Neural cell (in vitro differentiated cells): ENCODE results near the gene ARIH1. TPM values are rescaled to one million over a fixed set of nuclear protein-coding genes. Genes with fewer than 3 reads are reported as not detected.

Source experiments
- H2AFZ ChIP-seq: fragments of 200-600, 300-800 bp; sonication (generic), shearing (Covaris generic); 2 replicates; pipeline ENCODE4 v1.6.0; 2014; ENCODE audit warnings: low read depth, mild to moderate bottlenecking, antibody characterized with exemption, low read length, moderate library complexity
- H3F3A ChIP-seq: fragments of 200-600 bp; shearing (Covaris generic); 2 replicates; pipeline ENCODE4 v1.6.1; 2016; ENCODE audit warnings: mild to moderate bottlenecking, moderate library complexity, mixed read lengths, antibody characterized with exemption, low read length; ENCODE audit not compliant: insufficient read depth, poor library complexity, severe bottlenecking
- H3K27ac ChIP-seq: fragments of 200-600, 300-800 bp; sonication (generic), shearing (Covaris generic); 2 replicates; pipeline ENCODE4 v1.5.1; 2014; ENCODE audit warnings: mild to moderate bottlenecking, low read length, moderate library complexity
- H3K27me3 ChIP-seq: fragments of 300-800, 200-600 bp; sonication (generic), shearing (Covaris generic); 2 replicates; pipeline ENCODE4 v1.6.0; 2014; ENCODE audit warnings: mild to moderate bottlenecking, low read depth, low read length, moderate library complexity; ENCODE audit not compliant: insufficient read depth
- H3K36me3 ChIP-seq: fragments of 300-800, 200-600 bp; sonication (generic), shearing (Covaris generic); 2 replicates; pipeline ENCODE4 v1.5.1; 2014; ENCODE audit warnings: mild to moderate bottlenecking, antibody characterized with exemption, low read length, moderate library complexity; ENCODE audit not compliant: insufficient read depth
- H3K4me2 ChIP-seq: fragments of 300-800, 200-600 bp; sonication (generic), shearing (Covaris generic); 2 replicates; pipeline ENCODE4 v1.6.0; 2014; ENCODE audit warnings: mild to moderate bottlenecking, low read length
- H3K4me3 ChIP-seq: fragments of 300-800, 200-600 bp; sonication (generic), shearing (Covaris generic); 2 replicates; pipeline ENCODE4 v1.5.1; 2014; ENCODE audit warnings: mild to moderate bottlenecking, low read length, moderate library complexity
- H3K79me2 ChIP-seq: fragments of 200-600 bp; shearing (Covaris generic); replicated peaks from 2 replicates; pipeline ENCODE4 v1.6.0; 2014; ENCODE audit warnings: mild to moderate bottlenecking, low read length, moderate library complexity; ENCODE audit not compliant: insufficient read depth
- H3K9ac ChIP-seq: fragments of 300-800, 200-600 bp; sonication (generic), shearing (Covaris generic); 2 replicates; pipeline ENCODE4 v1.6.1; 2016; ENCODE audit warnings: mild to moderate bottlenecking, low read length, mixed read lengths
- H3K9me2 ChIP-seq: fragments of 200-600 bp; shearing (Covaris generic); 2 replicates; pipeline ENCODE4 v1.6.1; 2016; ENCODE audit warnings: mild to moderate bottlenecking, low read length, mixed read lengths; ENCODE audit not compliant: insufficient read depth
- H3K9me3 ChIP-seq: fragments of 200-600, 300-800 bp; sonication (generic), shearing (Covaris generic); 2 replicates; pipeline ENCODE4 v1.6.1; 2016; ENCODE audit warnings: mild to moderate bottlenecking, mixed run types, low read length, moderate library complexity, mixed read lengths
- H4K20me1 ChIP-seq: fragments of 200-600 bp; shearing (Covaris generic); 2 replicates; pipeline ENCODE4 v1.6.1; 2016; ENCODE audit warnings: mild to moderate bottlenecking, mixed run types; ENCODE audit not compliant: insufficient read depth
- EP300 ChIP-seq: fragments of 450-650 bp; conservative IDR thresholded peaks from 2 replicates; pipeline ENCODE4 v1.6.1; 2014; ENCODE audit warnings: antibody characterized with exemption, mild to moderate bottlenecking, moderate library complexity; ENCODE audit not compliant: poor library complexity, severe bottlenecking
- EZH2 ChIP-seq: fragments of 200-600, 300-800 bp; shearing (Covaris generic), sonication (generic); IDR thresholded peaks from 2 replicates; pipeline ENCODE4 v1.6.1; 2014; ENCODE audit warnings: antibody characterized with exemption, low read length, borderline replicate concordance, mild to moderate bottlenecking; ENCODE audit not compliant: insufficient read depth, poor library complexity, severe bottlenecking
- MXI1 ChIP-seq: fragments of 450-650 bp; conservative IDR thresholded peaks from 2 replicates; pipeline ENCODE4 v1.6.1; 2014; ENCODE audit warnings: antibody characterized with exemption, mild to moderate bottlenecking; ENCODE audit not compliant: poor library complexity, severe bottlenecking
- POLR2AphosphoS5 ChIP-seq: IDR thresholded peaks from 2 replicates; pipeline ENCODE4 v1.6.1; 2012
- RAD21 ChIP-seq: fragments of 450-650 bp; conservative IDR thresholded peaks from 2 replicates; pipeline ENCODE4 v1.6.1; 2014; ENCODE audit warnings: antibody characterized with exemption, mild to moderate bottlenecking, moderate library complexity
- SMC3 ChIP-seq: fragments of 450-650 bp; conservative IDR thresholded peaks from 2 replicates; pipeline ENCODE4 v1.6.1; 2014; ENCODE audit warnings: antibody characterized with exemption, mild to moderate bottlenecking, moderate library complexity; ENCODE audit not compliant: poor library complexity
- TAF1 ChIP-seq: IDR thresholded peaks from 2 replicates; pipeline ENCODE4 v1.6.1; 2012; ENCODE audit warnings: low read depth
- polyA plus RNA-seq: library from polyadenylated mRNA; depleted of rRNA; stranded (reverse); fragments of >200 nt; gene quantifications from 2 replicates; pipeline ENCODE4 v1.2.3, GENCODE V29; 2014
- TF ChIP-seq, protein P1 (sequence below): fragments of 450-650 bp; IDR thresholded peaks from 2 replicates; pipeline ENCODE4 v1.5.1; 2014; ENCODE audit warnings: antibody characterized with exemption, mild to moderate bottlenecking, moderate library complexity; ENCODE audit not compliant: poor library complexity, severe bottlenecking
- TF ChIP-seq, protein P2 (sequence below): IDR thresholded peaks from 2 replicates; pipeline ENCODE4 v1.6.1; 2012; ENCODE audit warnings: borderline replicate concordance

The ARIH1 gene
- polyA plus RNA-seq, 1 donor from 2014 or later, result 72.1 TPM

DNA sequence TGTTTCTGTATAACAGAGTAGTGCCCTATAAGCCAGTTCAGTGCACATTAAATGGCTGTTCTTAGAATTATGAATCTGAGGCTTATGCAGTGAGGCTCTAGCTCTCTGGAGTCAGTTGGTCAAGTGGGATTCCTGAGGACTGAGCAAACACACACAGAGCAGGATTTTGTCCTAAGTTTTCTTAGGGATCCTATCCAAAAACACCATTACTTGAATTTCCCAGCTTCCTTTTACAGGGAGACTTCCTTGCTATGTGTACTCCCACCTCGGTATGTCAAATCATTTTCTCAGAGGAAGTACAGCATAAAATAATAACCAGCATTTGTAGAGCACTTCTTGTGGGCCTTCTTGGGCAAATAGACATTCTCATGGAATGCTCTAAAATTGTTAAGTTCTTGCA lies 117.2 kb downstream of the ARIH1 start:
- TF ChIP-seq, protein P1, sequence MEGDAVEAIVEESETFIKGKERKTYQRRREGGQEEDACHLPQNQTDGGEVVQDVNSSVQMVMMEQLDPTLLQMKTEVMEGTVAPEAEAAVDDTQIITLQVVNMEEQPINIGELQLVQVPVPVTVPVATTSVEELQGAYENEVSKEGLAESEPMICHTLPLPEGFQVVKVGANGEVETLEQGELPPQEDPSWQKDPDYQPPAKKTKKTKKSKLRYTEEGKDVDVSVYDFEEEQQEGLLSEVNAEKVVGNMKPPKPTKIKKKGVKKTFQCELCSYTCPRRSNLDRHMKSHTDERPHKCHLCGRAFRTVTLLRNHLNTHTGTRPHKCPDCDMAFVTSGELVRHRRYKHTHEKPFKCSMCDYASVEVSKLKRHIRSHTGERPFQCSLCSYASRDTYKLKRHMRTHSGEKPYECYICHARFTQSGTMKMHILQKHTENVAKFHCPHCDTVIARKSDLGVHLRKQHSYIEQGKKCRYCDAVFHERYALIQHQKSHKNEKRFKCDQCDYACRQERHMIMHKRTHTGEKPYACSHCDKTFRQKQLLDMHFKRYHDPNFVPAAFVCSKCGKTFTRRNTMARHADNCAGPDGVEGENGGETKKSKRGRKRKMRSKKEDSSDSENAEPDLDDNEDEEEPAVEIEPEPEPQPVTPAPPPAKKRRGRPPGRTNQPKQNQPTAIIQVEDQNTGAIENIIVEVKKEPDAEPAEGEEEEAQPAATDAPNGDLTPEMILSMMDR, result no peak
- no peak for TF ChIP-seq SMC3
- no peak for TF ChIP-seq POLR2AphosphoS5
- TF ChIP-seq TAF1, result no peak
- no peak for TF ChIP-seq RAD21
- TF ChIP-seq EP300, result no peak
- TF ChIP-seq EZH2, result no peak
- TF ChIP-seq, protein P2, sequence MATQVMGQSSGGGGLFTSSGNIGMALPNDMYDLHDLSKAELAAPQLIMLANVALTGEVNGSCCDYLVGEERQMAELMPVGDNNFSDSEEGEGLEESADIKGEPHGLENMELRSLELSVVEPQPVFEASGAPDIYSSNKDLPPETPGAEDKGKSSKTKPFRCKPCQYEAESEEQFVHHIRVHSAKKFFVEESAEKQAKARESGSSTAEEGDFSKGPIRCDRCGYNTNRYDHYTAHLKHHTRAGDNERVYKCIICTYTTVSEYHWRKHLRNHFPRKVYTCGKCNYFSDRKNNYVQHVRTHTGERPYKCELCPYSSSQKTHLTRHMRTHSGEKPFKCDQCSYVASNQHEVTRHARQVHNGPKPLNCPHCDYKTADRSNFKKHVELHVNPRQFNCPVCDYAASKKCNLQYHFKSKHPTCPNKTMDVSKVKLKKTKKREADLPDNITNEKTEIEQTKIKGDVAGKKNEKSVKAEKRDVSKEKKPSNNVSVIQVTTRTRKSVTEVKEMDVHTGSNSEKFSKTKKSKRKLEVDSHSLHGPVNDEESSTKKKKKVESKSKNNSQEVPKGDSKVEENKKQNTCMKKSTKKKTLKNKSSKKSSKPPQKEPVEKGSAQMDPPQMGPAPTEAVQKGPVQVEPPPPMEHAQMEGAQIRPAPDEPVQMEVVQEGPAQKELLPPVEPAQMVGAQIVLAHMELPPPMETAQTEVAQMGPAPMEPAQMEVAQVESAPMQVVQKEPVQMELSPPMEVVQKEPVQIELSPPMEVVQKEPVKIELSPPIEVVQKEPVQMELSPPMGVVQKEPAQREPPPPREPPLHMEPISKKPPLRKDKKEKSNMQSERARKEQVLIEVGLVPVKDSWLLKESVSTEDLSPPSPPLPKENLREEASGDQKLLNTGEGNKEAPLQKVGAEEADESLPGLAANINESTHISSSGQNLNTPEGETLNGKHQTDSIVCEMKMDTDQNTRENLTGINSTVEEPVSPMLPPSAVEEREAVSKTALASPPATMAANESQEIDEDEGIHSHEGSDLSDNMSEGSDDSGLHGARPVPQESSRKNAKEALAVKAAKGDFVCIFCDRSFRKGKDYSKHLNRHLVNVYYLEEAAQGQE, result no peak
- Histone ChIP-seq H3K27me3 (no peaks in the 10 kb centered on the region), H3K4me3 (no peak overlapping the region), H3K9me2 (no peaks in the 10 kb centered on the region), H3K36me3 (no peaks in the 10 kb centered on the region), H3K27ac (no peak overlapping the region), H3K4me2 (no peak overlapping the region), H2AFZ (no peak overlapping the region), H4K20me1 (no peaks in the 10 kb centered on the region), H3F3A (no peaks in the 10 kb centered on the region), H3K9me3 (no peaks in the 10 kb centered on the region), H3K9ac (no peak overlapping the region), H3K79me2 (no peaks in the 10 kb centered on the region)

DNA sequence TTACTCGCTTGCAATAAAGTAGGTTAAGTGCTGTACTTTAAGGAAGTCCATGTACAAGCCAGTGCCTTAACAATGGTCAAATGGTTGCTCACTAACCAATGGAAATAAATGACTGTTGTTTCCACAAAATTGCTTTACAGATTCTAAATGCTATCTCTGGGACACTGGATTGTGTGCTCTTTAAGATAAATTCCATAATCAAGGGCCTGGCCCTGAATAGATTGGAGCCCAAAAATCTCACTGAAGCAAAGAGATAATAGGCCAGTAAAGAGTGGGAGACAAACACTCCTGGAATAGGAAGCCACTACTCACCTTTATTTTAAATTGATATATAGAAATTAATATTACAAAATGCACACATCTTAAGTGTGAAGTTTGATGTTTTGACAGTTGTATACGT lies 118.0 kb downstream of the ARIH1 start:
- no peak overlapping the region for H3K9ac ChIP-seq
- no peaks in the 10 kb centered on the region for H3K36me3 ChIP-seq
- H2AFZ ChIP-seq, result no peak overlapping the region
- no peaks in the 10 kb centered on the region for H3K9me3 ChIP-seq
- H3K9me2 ChIP-seq, result no peaks in the 10 kb centered on the region
- H3K4me3 ChIP-seq, result no peak overlapping the region
- no peaks in the 10 kb centered on the region for H3F3A ChIP-seq
- TF ChIP-seq EP300, result no peak
- no peak for TF ChIP-seq EZH2
- TF ChIP-seq POLR2AphosphoS5, result no peak
- TF ChIP-seq MXI1, result no peak
- TF ChIP-seq, protein P1, result no peak
- no peak for TF ChIP-seq TAF1
- TF ChIP-seq SMC3, result no peak
- TF ChIP-seq, protein P2, result no peak
- TF ChIP-seq RAD21, result no peak
- H3K27ac ChIP-seq, result no peak overlapping the region
- no peaks in the 10 kb centered on the region for H3K79me2 ChIP-seq
- H4K20me1 ChIP-seq, result no peaks in the 10 kb centered on the region
- H3K4me2 ChIP-seq, result no peak overlapping the region
- H3K27me3 ChIP-seq, result no peaks in the 10 kb centered on the region
